T-helper 22 cell (primary cell): ENCODE data around the gene NAT14.
"Not testable (repeated sequence)": the region's sequence is repeated elsewhere in the genome, so short reads cannot be mapped to it uniquely, and the experiment has no call there.

Experiments
- DNase-seq: peaks from one replicate; pipeline ENCODE4 v3.0.0-alpha.2; 2020; ENCODE audit warnings: low read depth

The NAT14 gene

DNA sequence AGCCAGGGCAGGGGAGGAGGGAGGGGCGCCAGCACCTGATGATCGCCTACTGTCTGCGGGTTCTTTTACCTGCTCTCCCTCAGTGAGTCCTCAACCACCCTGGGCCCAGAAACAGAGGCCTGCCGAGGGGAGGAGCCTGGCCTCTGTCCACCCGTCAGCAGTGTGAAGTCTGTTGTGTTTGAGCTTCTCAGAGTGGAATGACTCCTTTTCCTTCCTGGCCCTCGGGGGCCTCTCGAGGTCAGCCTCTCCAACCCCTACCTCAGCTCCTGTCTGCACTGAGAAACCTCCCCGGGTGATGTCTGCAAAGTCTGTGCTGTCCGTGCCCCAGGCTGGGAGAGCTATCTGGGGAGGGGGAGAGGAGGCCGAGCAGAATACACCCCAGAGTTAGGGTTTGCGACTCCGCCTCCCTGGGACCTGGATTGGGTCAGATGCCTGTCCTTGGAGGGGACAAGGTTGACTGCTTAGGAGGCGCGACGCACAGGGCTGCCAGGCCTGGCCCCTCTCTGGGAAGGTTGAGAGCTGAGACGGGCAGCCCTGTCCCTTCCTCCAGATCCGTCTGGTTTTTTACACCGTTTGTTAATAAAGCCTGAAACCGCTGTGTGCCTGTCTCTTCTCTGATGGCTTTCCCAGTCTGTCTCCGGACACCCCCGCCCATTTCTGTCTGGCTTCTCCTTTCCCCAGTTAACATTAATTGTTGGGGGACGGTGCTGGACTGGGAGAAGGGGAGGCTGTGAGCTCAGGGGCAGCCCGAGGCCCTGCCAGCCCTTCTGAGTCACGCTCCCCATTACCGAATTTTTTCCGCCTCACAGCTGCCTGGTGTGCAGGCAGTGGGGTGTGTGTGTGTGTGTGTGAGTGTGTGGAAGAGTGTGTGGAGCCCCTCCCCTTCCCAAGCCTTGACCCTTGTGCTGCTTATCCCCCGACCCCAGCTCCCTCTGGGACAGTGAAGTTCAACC, 2.3 kb downstream of the NAT14 start:
- no peak for DNase-seq

DNA sequence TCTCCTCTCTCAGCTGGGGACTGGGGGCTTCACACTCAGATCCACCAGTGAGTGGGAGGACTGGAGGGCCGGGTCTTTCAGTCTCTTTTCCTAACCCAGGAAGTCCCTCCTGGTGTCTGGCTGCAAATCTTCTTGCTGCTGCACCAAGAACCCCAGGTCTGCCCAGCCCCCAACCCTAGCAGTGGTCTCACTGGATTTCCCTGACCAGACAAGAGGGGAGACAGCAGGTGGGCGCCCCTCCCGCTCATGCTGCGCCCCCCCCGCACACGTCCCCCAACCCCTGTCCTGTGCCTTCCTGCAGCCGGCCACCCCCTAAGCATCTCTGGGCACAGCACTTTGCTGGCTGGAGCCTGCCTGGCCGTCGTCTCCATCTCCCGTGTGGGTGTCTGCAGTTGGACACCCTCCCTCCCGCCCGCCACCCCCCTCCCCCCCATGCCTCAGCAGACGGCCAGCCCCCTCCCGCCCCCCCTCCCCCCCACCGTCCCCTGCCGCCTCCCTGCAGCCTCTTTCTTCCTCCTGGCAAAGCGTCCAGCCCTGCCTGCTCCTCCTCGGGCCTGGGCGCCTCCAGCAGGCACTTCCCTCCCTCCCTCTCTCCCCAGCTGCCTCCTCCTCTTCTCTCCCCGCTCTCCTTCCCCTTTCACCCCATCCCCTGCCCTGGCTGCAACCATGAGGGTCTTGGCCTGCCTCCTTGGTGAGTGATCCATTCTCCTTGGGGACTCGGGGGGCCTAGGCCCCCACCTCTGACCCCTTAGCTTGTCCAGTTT, 3.1 kb downstream of the NAT14 start, which contains the start of gene SSC5D:
SSC5D (plus strand) TSS at position 513 of the 764 bp plus-strand sequence; CDS start at position 667, 154 bp downstream.
- DNase-seq: no peak

DNA sequence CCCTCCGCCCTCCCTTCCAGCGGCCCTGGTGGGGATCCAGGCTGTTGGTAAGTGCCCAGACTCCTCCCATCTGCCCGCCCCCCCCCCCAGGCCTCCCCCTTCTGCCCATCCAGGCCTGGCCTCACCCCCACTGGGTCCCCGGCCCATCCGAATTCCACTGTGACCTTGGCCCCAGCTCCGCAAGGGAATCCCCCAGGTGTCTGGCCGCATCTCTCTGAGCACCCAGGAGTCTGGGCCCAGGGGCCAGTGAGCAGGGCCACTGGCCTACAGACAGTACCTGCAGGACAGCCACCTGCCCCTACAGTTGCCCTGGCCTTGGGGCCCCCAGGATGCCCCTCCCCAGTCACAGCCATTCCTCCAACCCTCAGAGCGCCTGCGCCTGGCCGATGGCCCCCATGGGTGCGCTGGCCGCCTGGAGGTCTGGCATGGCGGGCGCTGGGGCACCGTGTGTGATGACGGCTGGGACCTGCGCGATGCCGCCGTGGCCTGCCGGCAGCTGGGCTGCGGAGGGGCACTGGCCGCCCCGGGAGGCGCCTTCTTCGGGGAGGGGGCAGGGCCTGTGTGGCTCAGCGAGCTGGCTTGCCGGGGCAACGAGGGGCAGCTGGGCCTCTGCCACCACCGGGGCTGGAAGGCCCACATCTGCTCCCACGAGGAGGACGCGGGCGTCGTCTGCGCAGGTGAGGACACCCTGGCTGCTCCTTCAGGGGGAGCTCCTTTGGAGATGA, 4.2 kb downstream of the NAT14 start:
- no peak for DNase-seq

DNA sequence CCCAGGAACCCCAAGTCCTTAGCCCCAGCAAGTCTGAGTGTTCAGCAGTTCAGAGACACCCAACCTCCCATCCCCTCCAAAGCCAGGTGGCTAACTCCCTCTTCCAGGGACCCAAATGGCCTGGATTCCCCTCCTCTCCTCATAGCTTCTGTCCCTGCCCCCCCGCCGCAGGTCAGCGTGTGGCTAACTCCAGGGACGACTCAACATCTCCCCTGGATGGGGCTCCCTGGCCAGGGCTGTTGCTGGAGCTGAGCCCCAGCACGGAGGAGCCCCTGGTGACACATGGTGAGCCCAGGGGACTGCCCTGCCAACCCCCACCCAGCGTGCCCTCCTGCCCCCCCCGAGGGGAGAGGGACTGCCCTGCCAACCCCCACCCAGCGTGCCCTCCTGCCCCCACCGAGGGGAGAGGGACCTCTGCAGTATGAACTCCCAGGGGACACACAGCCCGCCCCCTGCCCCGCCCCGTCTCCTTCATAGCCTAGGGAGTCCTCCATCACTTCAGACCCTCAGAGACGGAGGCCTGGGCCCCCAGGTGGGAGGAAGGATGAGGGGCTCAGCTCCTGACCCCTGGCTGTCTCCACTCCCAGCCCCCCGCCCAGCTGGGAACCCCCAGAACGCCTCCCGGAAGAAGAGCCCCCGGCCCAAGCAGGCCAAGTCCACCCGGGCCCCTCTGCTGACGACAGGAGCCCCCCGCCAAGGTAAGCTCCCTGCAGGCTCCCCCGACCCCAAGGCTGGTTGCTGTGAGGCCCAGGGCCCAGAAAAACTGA, 4.9 kb downstream of the NAT14 start:
- no peak for DNase-seq

DNA sequence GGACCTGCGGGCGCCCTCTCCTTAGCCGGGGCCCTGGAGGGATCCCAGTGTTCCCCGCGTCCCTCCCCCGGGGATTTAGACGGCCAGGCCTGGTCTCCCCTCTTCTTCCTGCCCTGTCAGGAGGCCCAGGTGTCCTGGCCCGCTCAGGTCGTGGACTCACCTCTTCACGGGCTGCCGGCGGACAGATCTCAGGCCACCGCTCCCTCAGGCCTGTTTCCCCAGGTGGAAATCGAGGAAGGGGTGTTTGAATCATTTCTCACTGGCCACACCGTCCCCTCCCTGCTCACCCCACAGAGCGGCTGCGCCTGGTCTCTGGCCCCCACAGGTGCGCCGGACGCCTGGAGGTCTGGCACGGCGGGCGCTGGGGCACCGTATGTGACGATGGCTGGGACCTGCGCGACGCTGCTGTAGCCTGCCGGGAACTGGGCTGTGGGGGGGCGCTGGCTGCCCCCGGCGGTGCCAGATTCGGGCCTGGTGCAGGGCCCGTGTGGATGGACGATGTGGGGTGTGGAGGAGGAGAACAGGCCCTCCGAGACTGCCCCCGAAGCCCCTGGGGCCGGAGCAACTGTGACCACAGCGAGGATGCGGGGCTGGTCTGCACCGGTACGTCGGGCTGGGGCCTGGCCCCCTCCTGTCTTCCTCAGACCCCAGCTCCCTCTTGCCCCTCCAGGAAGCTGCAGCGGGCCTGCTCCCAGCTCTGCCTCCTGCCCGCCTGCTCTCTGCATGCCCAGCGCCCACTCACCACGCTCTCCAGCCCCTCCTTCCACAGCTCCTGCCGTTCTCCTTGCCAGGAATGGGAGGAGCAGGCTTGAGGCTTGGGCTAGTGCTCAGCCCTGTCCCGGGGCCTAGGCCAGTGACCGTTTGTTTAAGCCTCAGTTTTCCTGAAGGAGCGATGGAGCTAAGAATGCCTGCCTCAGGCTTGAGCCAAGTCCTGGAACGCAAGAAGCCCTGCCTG, 5.8 kb downstream of the NAT14 start:
- DNase-seq: no peak

DNA sequence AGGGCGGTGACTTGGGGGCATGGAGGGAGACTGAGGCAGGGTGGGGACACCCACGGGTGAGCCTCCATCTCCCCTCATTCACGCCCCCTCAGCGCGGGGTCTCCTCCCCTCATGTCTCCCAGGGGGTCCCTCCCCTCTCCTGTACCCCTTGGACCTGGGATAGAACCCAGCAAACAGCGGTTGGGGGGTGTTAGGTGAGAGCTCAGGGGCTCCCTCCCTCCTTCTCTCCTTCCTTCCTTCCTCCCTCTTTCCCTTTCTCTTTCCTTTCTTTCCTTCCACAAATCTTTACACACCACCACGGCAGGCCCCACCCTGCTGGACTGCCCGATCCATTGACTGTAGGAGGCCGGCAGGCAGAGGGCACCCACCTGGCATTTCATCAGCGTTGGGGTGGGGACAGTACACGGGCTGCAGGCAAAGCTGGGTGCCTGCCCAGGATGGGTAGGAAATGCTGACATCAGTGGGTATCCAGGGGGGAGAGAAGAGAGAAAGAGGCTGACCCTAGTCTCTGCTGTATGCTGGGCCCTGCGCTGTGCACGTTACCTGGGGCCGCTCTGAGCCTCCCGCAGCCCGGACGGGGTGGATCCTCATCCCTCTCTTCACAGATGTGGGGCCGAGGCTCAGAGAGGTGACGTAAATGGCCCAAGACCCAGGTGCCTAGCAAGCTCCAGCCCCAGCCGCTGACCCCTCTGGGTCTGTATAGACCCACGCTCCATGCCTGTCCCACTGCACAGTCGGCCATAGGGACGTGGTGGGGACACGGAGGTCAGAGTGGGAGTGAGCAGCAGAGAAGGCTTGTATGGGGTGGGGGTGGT, 6.8 kb downstream of the NAT14 start:
- DNase-seq: no peak

DNA sequence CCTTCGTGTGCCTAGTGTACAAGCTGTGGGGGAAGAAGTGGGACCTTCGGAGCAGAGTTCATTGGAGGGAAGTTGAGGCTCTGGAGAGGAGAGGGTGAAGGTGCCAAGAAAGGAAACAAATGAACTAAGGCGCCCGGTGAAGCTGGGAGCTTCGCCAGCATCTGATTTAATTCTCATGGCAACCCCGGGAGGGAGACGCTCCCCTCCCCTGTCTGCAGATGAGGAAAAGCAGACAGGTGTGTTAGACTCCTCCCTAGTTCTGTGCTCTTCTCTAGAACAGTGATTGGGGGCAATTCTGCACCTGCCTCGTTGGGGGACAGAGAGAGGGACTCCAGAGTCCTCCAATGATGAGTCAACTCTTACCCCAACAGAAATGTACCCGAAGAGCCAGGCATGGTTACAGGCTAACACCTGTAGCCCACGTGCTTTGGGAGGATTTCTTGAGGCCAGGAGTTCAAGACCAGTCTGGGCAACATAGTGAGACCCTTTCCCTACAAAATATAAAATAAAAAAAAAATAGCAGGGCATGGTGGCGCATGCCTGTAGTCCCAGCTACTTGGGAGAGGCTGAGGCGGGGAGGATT, 7.5 kb downstream of the NAT14 start:
- DNase-seq: no peak

DNA sequence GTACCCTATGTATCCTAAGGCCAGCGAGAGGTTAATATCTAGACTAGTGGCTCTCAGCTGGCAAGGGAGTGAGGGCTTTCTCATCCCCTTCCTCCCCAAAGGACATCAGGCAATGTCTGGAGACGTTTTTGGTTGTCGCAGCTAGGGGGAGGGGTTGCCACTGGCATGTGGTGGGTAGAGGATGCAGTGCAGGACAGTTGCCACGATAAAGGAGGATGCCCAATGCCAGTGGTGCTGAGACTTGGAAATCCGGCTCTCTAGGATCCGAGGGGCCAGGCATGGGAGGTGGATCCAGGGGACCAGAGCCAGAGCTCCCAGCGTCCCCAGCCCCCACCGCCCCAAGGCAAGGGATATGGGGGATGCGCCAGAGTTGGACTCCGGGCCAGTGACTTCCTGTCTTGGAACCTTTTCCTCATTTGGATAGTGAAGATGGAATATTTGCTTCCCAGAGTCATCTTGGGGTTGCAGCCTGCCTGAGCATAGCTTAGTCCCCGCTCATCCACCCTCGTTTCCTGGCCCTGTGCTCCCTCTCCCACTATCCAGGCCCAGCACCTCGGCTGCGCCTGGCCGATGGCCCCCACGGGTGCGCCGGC, 8.2 kb downstream of the NAT14 start:
- no peak for DNase-seq

DNA sequence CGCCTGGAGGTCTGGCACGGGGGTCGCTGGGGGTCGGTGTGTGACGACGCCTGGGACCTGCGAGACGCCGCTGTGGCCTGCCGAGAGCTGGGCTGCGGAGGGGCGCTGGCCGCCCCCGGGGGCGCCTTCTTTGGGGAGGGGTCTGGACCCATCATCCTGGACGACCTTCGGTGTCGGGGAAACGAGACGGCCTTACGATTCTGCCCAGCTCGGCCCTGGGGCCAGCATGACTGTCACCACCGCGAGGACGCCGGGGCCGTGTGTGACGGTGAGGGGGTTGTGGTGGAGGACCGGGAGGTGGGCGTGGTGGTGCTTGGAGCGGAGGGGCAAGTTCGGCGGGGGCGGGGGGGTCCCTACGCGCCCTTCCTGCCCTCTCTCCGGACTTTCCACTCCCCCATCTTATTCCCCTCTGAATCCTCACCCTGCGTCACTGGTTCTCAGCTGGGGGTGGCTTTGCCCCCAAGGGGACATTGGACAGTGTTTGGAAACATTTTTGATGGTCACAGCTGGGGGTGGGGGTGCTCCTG, 8.7 kb downstream of the NAT14 start:
- no peak for DNase-seq

DNA sequence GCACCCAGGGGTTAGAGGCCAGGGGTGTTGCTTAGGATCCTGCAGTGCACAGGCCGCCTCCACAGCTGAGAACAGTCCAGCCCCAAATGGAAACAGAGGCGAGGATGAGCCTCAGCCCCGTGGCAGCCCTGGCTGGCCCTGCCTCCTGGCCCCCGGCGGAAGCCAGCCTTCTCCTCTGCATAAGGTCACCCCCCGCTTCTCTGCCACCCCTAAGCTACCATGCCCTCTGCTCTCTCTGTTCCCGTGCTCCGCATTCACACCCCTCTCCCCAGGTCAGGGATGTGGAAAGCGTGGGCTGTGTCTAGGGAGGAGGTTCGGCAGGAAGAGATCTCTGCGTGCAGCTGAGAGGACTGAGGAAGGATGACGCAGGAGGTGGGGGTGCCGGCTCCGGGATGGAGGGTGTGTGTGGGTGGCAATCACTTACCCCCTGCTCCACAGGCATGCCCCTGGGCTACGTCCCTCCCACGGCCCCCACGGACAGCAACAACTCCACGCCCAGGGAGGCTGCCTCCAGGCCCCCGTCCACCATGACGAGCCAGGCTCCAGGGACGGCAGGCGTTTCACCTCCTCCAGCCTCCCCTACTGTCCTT, 9.3 kb downstream of the NAT14 start:
- DNase-seq: no peak

DNA sequence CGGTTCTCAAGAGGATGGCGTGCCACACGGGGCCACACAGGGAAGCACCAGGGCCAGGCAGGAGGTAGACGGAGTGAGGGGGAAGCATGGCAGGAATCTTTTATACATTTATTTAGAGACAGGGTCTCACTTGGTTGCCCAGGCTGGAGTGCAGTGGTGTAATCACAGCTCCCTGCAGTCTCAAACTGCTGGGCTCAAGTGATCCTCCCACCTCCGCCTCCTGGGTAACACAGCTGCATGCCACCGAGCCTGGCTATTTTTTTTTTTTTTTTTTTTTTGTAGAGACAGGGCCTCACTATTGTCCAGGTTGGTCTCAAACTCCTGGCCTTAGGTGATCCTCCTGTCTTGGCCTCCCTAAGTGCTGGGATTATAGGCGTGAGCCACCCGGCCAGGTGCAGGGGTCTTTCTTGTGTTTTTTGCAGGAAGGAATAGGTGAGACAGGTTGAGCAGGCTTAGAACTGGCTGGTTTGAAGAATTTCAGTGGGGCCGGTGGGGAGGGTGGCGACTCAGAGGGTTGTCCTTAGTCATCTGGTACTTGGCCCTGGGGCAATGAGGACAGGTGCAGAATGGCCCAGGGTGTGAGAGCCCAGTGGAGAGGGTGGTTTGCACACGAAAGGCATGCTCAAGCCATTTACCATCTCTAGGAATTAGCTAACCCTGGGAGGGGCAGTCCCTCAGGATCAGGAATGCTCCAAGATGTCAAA, 10.8 kb downstream of the NAT14 start:
- DNase-seq: no peak

DNA sequence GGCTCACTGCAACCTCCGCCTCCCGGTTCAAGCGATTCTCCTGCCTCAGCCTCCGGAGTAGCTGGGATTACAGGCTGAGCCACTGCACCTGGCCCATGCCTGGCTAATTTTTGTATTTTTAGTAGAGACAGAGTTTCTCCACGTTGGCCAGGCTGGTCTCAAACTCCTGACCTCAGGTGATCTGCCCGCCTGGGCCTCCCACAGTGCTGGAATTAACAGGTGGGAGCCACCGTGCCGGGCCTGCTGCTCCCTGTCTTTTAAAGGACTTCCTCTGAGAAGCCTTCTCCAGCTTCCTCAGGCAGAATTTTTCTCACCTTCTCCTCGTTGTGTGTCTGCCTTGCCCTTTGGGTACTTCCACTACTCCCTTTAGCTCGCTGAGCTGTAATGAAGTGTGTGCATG, 11.8 kb downstream of the NAT14 start:
- not testable (repeated sequence) for DNase-seq

DNA sequence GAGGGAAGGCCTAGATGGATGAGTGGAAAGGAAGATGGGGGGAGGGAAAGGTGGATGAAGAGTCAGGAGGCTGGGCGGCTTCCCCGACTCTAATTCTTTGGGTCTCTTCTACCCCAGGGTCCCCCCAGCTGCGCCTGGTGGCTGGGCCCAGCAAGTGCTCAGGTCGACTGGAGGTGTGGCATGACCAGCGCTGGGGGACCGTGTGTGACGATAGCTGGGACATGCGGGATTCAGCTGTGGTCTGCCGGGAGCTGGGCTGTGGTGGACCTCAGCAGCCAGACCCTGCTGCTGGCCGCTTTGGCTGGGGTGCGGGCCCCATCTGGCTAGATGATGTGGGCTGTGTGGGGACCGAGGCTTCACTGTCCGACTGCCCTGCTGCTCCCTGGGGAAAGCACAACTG, 12.8 kb downstream of the NAT14 start:
- DNase-seq: no peak

DNA sequence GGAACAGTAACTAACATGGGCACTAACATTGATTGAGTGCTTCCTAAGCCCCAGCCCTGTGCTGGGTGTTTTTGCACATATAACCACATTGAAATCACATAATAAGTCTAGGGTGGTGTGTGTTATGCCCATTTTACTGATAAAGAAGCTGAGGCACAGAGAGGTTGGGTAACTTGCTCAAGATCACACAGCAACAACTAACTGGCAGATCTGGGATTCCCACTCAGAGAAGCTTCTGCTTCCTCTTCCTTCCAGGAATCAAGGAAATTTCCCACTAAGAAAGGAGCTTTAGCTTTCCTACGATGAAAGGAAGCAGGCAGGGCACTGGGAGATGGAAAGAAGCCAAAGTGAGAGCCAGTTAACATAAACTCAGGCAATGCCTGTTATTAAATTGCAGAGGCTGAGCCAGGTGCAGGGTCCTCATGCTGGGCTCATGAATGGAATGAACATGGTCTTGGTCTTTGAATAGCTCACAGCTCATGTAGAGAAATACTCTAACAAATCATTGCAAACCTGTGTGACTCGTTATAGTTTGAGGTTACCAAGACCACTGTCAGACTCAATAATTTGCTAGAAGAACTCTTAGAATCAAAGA, 13.4 kb downstream of the NAT14 start:
- DNase-seq: no peak

DNA sequence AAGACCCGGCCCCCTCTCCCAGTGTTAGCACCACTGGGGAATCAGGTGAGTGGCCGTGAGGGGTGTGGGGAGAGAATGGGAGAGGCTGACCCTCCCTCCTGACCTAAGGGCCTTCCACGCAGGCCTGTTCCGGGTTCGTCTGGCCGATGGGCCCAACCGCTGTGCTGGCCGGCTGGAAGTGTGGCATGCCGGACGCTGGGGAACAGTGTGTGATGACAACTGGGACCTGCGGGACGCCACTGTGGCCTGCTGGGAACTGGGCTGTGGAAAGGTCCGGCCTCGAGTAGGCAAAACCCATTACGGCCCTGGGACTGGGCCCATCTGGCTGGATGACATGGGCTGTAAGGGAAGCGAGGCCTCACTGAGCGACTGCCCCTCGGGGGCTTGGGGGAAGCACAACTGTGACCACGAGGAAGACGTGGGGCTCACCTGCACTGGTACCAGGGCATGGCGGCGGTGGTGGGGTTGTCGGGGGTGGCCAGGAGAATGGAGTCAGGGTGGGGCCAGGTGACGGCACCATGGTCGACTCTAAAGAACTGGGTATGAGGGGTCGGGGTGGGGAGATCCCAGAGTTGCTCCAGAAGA, 15.5 kb downstream of the NAT14 start:
- no peak for DNase-seq

DNA sequence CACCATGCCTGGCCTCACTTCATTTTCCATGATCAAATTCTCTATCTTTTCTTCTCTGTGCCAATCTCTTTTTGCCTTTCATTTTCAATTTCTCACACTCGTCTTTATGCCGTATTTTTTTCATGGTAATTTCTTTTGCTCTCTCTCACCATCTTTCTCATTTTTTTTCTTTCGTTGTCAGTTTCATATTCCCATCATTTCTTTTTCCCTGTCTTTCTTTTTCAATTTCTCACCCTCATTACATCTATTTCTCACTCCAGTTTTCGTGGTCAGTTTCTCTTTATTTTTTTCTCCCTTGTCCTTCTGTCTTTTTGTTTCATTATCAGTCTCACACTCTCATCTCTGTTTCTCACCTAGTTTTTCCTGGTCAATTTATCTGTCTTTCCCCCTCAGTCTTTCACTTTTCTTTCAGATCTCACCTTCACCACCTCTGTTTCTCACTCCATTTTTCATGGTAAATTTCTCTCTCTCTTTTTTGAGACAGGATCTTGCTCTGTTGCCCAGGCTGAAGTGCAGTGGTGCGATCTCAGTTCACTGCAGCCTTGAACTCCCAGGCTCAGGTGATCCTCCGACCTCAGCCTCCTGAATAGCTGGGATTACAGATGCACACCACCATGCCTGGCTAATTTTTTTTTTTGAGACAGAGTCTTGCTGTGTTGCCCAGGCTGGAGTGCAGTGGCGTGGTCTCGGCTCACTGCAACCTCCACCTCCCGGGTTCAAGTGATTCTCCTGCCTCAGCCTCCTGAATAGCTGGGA, 17.4 kb downstream of the NAT14 start:
- DNase-seq: no peak
